ELR (cell line): ENCODE data around the gene PCDHGB5.

Experiments
- DNase-seq: peaks from one replicate; pipeline ENCODE4 v3.0.0-alpha.2; 2015; ENCODE audit warnings: low read depth

Gene PCDHGB5

GRCh38 chr5:141441571-141442170, 43.9 kb downstream of the PCDHGB5 start:
- DNase-seq, result no peak
